Ishikawa (cell line): ENCODE data around the gene AP1M2.

Source experiments
- RAD21 ChIP-seq: IDR thresholded peaks from 2 replicates; pipeline ENCODE4 v1.6.1; 2012; ENCODE audit warnings: low read depth
- REST ChIP-seq: IDR thresholded peaks from 2 replicates; pipeline ENCODE4 v1.6.1; 2012; ENCODE audit warnings: low read depth, mild to moderate bottlenecking
- TAF1 ChIP-seq: IDR thresholded peaks from 2 replicates; pipeline ENCODE4 v1.6.1; 2012; ENCODE audit warnings: low read depth, mild to moderate bottlenecking
- YY1 ChIP-seq: IDR thresholded peaks from 2 replicates; pipeline ENCODE4 v1.6.1; 2012; ENCODE audit warnings: low read depth
- ZBTB7A ChIP-seq: IDR thresholded peaks from 2 replicates; pipeline ENCODE4 v1.6.1; 2012; ENCODE audit warnings: low read depth
- TF ChIP-seq, protein P1 (sequence below): IDR thresholded peaks from 2 replicates; pipeline ENCODE4 v1.6.1; 2012

DNA sequence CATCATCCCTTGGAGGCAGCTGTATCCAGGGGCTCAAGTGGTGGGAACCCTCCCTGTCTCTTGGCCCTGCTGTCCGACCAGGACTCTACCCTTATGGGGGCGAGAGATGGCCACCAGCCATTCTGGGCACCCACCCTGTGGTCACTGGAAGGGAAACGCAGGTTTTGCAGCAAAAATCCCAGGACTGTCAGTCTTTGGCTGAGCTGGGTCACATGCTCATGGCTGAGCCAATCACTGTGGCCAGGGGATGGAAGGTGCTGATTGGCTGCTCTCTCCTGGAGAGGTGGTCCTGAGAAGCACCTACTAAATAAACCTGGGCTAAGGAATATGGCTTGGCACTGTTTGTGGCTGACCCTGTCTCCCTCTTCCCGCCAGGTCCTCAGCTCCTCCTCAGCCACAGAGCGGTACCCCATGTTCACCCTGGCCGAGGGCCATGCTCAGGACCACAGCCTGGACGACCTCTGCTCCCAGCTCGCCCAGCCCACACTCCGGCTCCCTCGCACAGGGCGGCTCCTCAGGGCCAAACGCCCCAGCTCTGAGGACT, 34.5 kb downstream of the AP1M2 start:
- TF ChIP-seq RAD21: no peak
- no peak for TF ChIP-seq ZBTB7A
- TF ChIP-seq TAF1: no peak
- TF ChIP-seq REST: no peak
- TF ChIP-seq YY1: no peak
- TF ChIP-seq, protein P1, sequence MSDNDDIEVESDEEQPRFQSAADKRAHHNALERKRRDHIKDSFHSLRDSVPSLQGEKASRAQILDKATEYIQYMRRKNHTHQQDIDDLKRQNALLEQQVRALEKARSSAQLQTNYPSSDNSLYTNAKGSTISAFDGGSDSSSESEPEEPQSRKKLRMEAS: no peak
